Lung (tissue), 12 donors: ENCODE data around the gene PPEF2. TPM values are rescaled to one million over a fixed set of nuclear protein-coding genes. Genes with fewer than 3 reads are reported as not detected.

ENCODE experiments used
- ATAC-seq: fragments of 200-7000 bp; cut with Tn5 transposase; one replicate; pipeline ENCODE4 v1.9.1; 2020; ENCODE audit warnings: moderate number of reproducible peaks; ENCODE audit not compliant: insufficient read depth, low FRiP score
- DNase-seq, 3 donors: peaks; one replicate each; pipeline ENCODE4 v3.0.0-alpha.2; 2013 to 2017
- H3K27ac ChIP-seq, 2 donors: one replicate each; pipeline ENCODE4 v1.5.1; 2013; ENCODE audit warnings: mild to moderate bottlenecking in 2 of 2, moderate library complexity in 2 of 2, control low read depth in 1 of 2, inconsistent platforms in 1 of 2, low read depth in 1 of 2, low read length in 1 of 2
- H3K27me3 ChIP-seq, 3 donors: one replicate each; pipeline ENCODE4 v1.5.1; 2013; ENCODE audit warnings: low read length in 2 of 3; ENCODE audit not compliant: control insufficient read depth in 3 of 3, insufficient read depth in 3 of 3
- H3K36me3 ChIP-seq, 4 donors: one replicate each; pipeline ENCODE4 v1.5.1; 2013; ENCODE audit warnings: low read length in 4 of 4, mild to moderate bottlenecking in 1 of 4, moderate library complexity in 1 of 4; ENCODE audit not compliant: control insufficient read depth in 4 of 4, insufficient read depth in 4 of 4
- H3K4me1 ChIP-seq, 5 donors: one replicate each; pipeline ENCODE4 v1.5.1; 2013; ENCODE audit warnings: low read length in 5 of 5, mild to moderate bottlenecking in 2 of 5, moderate library complexity in 1 of 5; ENCODE audit not compliant: control insufficient read depth in 5 of 5, insufficient read depth in 5 of 5
- H3K4me3 ChIP-seq: one replicate; pipeline ENCODE4 v1.5.1; 2013; ENCODE audit warnings: mild to moderate bottlenecking, control low read depth, moderate library complexity
- H3K9ac ChIP-seq, 2 donors: one replicate each; pipeline ENCODE4 v1.5.1; 2013; ENCODE audit warnings: low read length in 2 of 2, control low read depth in 1 of 2; ENCODE audit not compliant: insufficient read depth in 1 of 2
- H3K9me3 ChIP-seq, 4 donors: one replicate each; pipeline ENCODE4 v1.5.1; 2013; ENCODE audit warnings: low read length in 3 of 4, mild to moderate bottlenecking in 1 of 4, moderate library complexity in 1 of 4; ENCODE audit not compliant: control insufficient read depth in 4 of 4, insufficient read depth in 3 of 4
- CTCF ChIP-seq: IDR thresholded peaks from 2 replicates; pipeline ENCODE4 v1.5.1; 2012; ENCODE audit warnings: mild to moderate bottlenecking; ENCODE audit errors: control extremely low read depth, extremely low read depth
- WGBS, 2 donors: extraction: QIAGEN DNeasy Blood & Tissue Kit; methylation state at CpG; one replicate each; pipeline ENCODE4 v1.1.7; 2013; 5-methylcytosine and 5-hydroxymethylcytosine counted together
- polyA plus RNA-seq, 2 donors: library from polyadenylated mRNA; stranded (reverse); fragments of 200-250 nt; gene quantifications; one replicate each; pipeline ENCODE4 v1.2.1, GENCODE V29; 2013
- total RNA-seq, 2 donors: library from RNA; depleted of rRNA in 1 of 2; stranded (reverse); fragments of >200 nt in 1 of 2; gene quantifications; one replicate each; pipeline ENCODE4 v1.2.1, GENCODE V29; 2014 to 2021
- donor health status: control.
- donor health status: control.
- donor health status: Bipolar disorder and iron deficiency.
- donor health status: healthy.
- donor health status: DM: yes; HTN: yes; CAD: no.

PPEF2 gene
- total and polyA plus RNA-seq, 4 donors: 0.01 TPM; not detected in 3

GRCh38 chr4:75823812-75824211 is 78.4 kb downstream of the PPEF2 start:
- DNase-seq: no peak
- H3K27me3 ChIP-seq: no peaks in the 10 kb centered on the region
- no peak for ATAC-seq
- H3K27ac ChIP-seq: no peak overlapping the region
- TF ChIP-seq CTCF: no peak
- WGBS, 2 donors: 46 to 63% methylated on average over 2 of the region's 2 CpGs
- H3K4me1 ChIP-seq: peaks cover 0 to 3% (median 0%) of the 10 kb centered on the region in 5 donors
- no peak overlapping the region for H3K4me3 ChIP-seq
- no peaks in the 10 kb centered on the region for H3K9me3 ChIP-seq
- H3K36me3 ChIP-seq: no peaks in the 10 kb centered on the region
- no peak overlapping the region for H3K9ac ChIP-seq

GRCh38 chr4:75822416-75822815 is 79.8 kb downstream of the PPEF2 start:
- Histone ChIP-seq H3K4me1 (peaks cover 0 to 3% (median 0%) of the 10 kb centered on the region in 5 donors), H3K4me3 (no peak overlapping the region), H3K36me3 (no peaks in the 10 kb centered on the region), H3K9me3 (no peaks in the 10 kb centered on the region), H3K27me3 (no peaks in the 10 kb centered on the region), H3K9ac (no peak overlapping the region), H3K27ac (no peak overlapping the region)
- DNase-seq (no peak), ATAC-seq (no peak)
- 78 to 87% methylated on average over 5 of the region's 5 CpGs for WGBS, 2 donors
- no peak for TF ChIP-seq CTCF

GRCh38 chr4:75821966-75822365 is 80.3 kb downstream of the PPEF2 start:
- H3K27ac ChIP-seq: no peak overlapping the region
- WGBS, 2 donors: 91 to 96% methylated on average over 5 of the region's 5 CpGs
- no peak for DNase-seq
- peaks cover 0 to 3% (median 0%) of the 10 kb centered on the region in 5 donors for H3K4me1 ChIP-seq
- TF ChIP-seq CTCF: no peak
- no peaks in the 10 kb centered on the region for H3K9me3 ChIP-seq
- H3K36me3 ChIP-seq: no peaks in the 10 kb centered on the region
- no peaks in the 10 kb centered on the region for H3K27me3 ChIP-seq
- ATAC-seq: no peak
- no peak overlapping the region for H3K9ac ChIP-seq
- no peak overlapping the region for H3K4me3 ChIP-seq

- DNase-seq (no peak), ATAC-seq (no peak)
- Histone ChIP-seq H3K27me3 (no peaks in the 10 kb centered on the region), H3K36me3 (no peaks in the 10 kb centered on the region), H3K9me3 (no peaks in the 10 kb centered on the region), H3K9ac (no peak overlapping the region), H3K27ac (no peak overlapping the region), H3K4me3 (no peak overlapping the region), H3K4me1 (peaks cover 0 to 3% (median 0%) of the 10 kb centered on the region in 5 donors)
- 90 to 91% methylated on average over 3 of the region's 3 CpGs for whole genome bisulfite sequencing, 2 donors
- TF ChIP-seq CTCF: no peak
Measured at GRCh38 chr4:75821216-75821615, 81.0 kb downstream of the PPEF2 start.
